Measurements from ENCODE around the gene ZFHX3.

The ZFHX3 gene

DNA sequence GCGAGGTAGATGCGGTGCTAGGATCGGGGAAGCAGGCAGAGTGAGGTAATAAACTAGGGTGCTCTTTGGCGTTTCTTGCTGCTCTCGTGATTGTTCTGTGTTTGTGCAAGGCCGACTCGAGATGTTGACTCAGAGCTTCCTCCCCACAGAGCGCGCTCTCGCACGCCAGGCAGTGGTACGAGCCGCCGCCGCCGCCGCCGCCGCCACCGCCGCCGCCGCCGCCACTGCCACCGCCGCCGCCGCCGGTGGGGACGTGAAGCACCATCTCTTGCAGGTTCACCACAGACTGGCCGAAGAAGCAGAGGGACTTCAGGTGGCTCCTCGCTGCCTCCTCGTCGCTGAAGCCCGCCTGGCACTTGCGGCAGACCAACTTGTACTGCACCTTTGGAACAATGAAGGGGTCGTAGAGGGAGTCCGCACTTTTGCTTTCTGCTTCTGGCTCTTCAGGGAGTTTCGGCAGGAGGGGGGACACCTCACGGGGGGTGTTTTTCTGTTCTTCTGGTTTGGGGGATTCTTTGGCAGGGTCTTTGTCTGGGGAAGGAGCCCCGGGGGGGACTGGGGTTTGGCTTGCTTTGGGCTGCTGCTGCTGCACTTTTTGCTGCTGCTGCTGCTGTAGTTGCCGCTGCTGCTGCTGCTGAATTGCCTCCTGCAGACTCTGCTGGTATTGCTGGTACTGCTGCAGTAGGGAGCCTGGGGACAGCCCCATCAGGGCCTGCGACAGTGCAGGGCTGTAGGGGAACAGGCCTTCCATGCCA is 260.2 kb downstream of the ZFHX3 start:
- FAIRE-seq (peak; percentile 71), DNase-seq (ENCODE audit: insufficient read length, low spot score) (peak; percentile 81)

DNA sequence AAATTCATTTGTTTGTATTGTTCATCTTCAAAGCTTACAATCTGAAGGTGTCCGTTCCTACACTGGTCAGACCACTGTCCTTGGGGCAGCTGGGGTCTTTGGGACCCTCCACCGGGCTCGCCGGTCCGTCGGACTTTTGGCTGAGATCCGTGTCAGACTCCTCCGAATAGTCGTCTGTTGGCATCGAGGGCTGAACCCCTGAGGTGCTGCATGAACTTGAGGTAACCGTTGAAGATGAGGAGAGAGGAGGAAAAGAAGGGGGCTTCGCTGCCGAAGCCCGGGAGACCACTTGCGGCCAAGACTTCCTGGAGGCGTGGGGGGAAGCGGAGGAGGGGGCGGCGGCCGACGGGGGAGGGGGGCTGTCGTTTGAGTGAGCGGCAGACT is 260.8 kb downstream of the ZFHX3 start:
- no peak for FAIRE-seq
- DNase-seq (ENCODE audit: insufficient read length, low spot score), result no peak

DNA sequence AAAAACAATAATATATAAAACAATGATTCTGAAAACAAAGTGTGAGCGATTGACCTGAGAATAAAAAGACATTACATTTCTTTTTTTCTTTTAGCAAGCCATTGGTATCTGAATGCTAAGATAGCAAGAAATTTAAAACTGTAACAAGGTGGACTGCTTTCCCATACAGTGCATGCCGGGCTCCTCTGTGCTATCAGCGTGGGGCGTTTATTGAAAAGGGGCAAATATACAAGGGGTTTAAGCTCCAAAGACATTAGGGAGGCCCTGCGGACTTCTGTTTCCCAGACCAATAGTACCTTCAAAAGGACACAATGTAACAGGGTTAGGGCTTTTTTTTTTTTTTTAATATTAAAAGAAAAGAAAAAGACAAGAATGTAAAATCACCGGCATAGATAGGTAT is 261.3 kb downstream of the ZFHX3 start:
- DNase-seq (ENCODE audit: insufficient read length, low spot score) (no peak), FAIRE-seq (no peak)

DNA sequence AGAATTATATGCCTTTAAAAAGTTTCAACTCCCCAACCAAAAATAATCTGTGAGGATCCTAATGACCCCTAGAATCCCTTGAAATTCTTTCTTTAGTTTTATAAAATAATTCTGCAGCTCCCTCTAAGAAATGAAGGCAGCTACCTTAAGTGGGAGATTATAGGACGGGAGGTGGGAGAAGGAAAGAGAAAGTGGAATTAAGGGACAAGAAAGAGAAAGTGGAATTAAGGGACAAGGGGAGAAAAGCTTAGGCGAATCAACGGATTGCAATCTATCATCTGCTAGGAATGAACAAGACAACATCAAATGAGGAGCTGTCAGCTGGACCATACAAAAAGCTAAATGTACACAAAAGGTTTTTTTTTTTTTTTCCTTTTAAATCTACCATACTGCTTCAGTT is 262.0 kb downstream of the ZFHX3 start:
- DNase-seq (ENCODE audit: insufficient read length, low spot score) (no peak), FAIRE-seq (no peak)

DNA sequence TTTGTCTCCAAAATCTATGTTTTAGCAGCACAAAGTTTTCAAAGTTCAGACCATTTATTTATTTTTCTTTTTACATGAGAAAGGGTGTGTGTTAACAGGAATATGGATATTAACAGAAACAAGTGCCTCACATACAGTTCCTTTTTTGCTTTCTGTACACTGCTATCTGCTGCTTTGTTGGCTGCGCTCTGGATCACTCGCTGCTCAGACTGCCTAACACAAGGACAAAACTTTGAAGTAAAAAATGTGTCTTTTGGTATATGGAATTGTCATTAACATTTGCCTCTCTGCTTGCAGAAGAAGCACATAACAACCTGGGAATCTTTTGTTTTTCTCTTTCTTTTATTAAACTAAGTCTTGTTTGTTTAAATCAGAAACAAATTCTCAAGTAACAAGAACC is 262.8 kb downstream of the ZFHX3 start:
- no peak for FAIRE-seq

DNA sequence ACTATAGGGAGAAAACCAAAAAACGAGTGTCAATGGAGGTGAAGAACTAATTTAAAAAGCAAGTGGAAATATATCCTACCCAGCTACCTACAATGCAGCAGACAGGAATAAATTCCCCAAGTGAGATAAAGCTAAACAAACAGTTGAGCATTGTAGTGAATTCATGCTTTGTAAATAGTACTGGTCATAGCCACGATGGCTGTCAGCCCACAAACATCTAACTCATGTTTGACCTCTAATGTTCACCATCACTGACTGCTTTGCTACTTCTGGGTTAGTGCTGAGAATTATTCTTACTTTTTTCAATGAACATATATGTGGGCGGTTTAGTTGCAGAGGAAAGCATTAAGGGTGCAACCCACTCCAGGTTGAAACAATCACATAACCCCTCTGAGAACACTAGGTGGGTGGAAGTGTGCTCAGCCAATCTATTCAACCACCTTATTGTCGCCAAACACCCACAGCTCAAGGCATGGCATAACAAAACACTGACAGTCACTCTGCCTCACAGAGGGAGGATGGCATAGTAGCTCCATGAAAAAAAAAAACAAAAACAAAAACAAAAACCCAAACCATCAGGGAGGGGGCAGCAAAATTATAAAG is 264.1 kb downstream of the ZFHX3 start:
- FAIRE-seq, result peak; percentile 67
- no peak for DNase-seq (ENCODE audit: insufficient read length, low spot score)

More for the DNA sequence above, 262.8 kb downstream of the ZFHX3 start:
- DNase-seq (ENCODE audit: insufficient read length, low spot score), result no peak

DNA sequence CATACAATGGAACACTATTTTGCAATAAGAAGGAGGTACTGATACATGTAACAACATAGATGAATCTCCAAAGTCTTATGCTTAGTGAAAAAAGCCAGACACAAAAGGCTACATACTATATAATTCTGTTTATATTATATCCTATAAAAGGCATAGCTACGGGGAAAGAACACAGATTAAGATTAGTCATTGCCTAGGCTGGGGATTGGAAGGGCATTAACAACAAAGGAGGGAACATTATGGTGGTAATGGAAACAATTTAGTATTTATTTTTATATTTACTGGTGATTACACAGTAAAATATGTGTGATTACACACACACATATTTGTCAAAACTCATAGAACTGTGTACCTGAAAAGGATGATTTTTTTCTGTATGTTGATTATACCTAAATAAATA is 278.1 kb downstream of the ZFHX3 start:
- DNase-seq (ENCODE audit: insufficient read length, low spot score) (no peak), FAIRE-seq (no peak)

DNA sequence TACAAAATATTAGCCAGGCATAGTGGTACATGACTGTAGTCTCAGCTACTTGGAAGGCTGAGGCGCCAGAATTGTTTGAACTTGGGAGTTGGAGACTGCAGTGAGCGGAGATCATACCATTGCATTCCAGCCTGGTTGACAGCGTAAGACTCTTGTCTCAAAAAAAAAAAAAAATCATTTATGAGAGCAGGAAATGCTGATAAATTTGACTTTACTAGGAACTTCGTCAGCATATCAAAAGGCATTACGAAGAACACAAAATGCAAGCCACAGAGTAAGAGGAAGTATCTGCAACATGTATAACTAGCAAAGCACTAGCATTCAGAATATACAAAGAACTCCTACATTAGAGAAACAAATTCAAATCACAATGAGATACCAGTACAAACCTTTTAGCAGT is 279.3 kb downstream of the ZFHX3 start:
- DNase-seq (ENCODE audit: insufficient read length, low spot score) (no peak), FAIRE-seq (no peak)

DNA sequence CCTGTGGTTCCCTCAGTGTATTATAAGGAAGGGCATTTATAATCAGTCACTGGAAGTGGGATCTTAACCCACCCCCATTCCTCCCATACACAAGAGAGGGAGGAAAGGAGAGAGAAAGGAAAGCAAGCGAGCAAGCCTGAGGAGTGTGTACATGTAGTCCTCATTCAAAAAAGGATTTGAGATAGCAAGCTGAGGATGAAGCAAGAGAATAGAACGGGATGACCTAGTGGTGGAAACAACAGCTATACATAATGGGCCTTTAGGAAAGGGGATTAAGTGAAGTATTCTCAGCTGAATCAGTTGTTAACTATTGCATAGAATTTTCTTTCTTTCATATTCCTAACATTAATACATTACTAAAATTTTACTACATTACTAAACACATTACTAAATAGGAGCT is 281.4 kb downstream of the ZFHX3 start:
- DNase-seq (ENCODE audit: insufficient read length, low spot score) (no peak), FAIRE-seq (no peak)

DNA sequence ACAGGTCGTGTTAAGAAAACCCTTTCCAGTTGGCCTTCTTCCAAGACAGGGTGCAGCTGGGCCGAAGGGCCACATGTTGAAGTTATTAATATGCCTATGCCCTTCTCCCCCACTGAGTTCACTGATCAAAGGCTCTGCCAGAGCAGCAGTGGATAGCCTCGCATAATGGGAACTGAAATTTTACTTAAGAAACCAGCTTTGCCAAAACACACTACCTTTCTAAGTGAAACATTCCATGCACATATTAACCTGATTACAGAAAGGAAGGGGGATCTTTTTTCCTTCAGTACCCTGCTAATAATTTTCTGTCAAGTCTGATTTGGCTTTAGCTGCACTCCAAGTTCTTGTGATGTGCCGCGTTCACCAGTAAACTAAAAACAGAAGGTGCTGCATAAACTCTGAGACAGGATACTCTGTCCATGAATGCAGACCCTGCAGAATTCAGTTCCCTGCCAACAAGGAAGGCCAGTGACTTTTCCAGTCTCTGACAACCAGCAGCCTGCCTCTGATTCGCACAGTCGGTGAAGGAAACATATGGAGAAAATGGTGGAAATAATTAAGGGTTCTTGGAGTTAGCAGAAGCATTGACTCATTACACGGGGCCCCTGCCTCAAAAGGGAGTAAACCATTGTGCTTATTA is 283.8 kb downstream of the ZFHX3 start:
- DNase-seq (ENCODE audit: insufficient read length, low spot score) (no peak), FAIRE-seq (no peak)

DNA sequence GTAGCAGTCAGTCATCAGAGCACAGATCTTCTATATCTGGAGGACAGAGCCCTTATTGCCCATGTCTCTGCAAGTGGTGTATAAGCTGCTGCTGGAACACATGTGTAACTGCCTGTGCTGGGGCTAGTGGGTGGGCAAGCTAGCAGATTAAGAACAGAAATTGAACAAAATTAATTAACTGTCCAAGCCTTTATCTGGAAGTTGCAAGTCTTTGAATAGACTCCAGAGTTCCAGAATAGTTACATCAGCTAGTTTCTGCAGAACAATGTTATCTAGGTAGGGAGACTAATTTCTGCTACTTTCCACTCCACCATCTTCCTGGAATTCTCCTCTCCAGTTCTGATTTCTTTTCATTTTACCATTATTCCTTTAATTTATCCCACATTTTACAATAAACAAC is 287.3 kb downstream of the ZFHX3 start:
- FAIRE-seq (no peak), DNase-seq (ENCODE audit: insufficient read length, low spot score) (no peak)

DNA sequence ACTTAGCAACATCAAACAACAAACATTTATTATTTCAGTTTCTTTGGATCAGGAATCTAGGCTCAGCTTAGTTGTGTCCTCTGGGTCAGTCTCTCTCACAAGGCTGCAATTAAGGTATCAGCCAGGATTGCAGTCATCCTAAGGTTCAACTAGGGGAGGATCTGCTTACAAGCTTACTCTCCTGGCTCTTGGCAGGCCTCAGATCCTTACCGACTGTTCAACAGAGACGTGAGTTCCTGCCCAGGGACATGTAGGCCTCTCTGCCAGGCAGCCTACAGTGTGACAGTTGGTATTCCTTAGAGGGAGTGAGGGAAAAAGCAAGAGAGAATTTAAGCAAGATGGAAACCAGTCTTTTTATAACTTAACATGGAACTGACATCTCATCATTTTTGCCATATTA is 294.0 kb downstream of the ZFHX3 start:
- DNase-seq (ENCODE audit: insufficient read length, low spot score) (no peak), FAIRE-seq (no peak)

DNA sequence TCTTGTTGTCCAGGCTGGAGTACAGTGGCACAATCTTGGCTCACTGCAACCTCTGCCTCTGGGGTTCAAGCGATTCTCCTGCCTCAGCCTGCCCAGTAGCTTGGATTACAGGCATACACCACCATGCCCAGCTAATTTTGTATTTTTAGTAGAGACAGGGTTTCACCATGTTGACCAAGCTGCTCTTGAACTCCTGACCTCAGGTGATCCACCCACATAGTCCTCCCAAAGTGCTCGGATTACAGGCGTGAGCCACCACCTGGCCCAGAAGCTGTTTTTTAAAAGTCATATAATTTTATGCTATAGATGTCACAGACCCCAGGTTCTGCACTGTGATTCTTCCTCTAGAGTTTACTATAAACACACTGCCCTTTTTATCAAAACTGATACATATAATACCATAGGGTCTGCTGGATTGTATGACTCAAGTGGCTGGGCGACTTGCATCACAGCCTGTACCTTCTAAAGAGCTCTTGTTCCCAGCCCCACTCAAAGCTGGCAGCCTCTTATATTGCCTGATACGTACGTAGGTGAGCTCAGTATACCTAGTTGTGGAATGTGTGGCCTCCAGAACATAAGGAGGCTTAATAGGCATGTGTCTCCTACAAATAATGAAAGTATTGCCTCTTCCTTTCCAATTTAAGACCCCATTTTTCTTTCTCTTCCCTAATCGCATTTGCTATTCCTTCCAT is 295.8 kb downstream of the ZFHX3 start:
- FAIRE-seq, result no peak

DNA sequence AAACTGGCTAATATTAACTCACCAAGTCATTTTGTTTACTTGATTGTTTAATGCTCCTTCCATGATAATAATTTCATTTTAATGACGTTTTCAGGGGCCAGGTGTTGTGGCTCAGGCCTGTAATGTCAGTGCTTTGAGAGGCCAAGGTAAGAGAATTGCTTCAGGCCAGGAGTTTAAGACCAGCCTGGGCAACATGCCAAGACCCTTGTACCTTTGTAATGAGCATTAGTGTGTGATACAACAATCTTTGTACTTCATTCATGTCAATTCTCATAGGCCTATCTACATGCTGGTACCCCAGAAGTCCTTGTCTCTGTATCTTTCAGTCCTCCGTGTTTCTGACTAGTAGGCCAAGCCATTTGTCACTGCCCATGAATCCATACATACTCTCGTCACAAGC is 296.9 kb downstream of the ZFHX3 start:
- peak; percentile 4 for FAIRE-seq

More for the DNA sequence above, 295.8 kb downstream of the ZFHX3 start:
- no peak for DNase-seq (ENCODE audit: insufficient read length, low spot score)

DNA sequence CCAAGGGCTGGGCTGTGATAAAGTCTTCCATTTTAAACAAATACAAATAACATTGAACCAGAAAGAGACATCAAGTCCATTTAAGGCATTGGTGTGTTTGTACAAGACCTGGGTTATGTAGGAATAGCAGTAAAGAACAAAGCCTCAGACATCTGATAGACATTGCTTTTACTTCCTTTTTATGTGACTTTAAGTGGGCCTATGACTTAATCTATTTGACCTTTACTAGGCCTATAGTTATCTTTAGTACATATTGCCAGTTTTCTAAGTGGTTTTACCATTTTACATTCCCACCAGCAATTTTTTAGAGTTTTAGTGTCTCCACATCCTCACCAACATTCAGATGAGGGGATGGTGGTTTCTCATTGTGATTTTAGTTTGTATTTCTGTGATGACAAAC is 298.8 kb downstream of the ZFHX3 start:
- FAIRE-seq (no peak), DNase-seq (ENCODE audit: insufficient read length, low spot score) (no peak)

More for the DNA sequence above, 296.9 kb downstream of the ZFHX3 start:
- DNase-seq (ENCODE audit: insufficient read length, low spot score), result no peak

DNA sequence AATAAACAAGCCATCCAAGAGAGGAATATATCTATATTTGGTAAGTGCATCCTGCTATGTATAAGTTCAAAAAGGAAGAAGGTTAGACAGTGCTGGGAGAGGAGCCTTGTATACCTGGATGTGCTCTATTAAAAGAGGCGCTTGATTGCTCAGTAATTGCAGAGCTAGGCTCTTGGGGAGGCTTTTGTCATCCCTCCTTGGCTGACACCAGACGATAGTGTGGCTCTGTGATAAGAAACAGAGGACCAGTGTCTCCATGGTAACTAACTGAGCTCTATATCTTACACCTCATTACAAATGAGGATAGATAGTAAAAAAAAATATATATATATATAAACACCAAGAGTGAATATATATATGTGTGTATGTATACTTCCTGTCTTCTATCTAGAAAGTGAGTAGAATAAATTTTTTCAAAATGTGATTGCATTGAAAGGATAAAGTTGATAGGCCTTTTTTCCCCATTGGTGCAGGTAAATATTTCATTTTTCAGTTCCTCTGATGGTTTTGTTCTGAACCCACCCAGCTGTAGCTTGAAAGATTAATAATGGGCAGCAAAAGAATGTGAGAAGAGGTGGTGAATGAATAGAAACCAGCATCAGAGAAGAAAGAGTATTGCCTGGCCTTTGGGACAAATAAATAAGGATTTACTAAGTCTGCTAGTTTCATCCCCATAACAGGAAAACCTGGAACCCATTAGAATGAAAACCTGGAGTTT is 303.7 kb downstream of the ZFHX3 start:
- FAIRE-seq (no peak), DNase-seq (ENCODE audit: insufficient read length, low spot score) (no peak)

DNA sequence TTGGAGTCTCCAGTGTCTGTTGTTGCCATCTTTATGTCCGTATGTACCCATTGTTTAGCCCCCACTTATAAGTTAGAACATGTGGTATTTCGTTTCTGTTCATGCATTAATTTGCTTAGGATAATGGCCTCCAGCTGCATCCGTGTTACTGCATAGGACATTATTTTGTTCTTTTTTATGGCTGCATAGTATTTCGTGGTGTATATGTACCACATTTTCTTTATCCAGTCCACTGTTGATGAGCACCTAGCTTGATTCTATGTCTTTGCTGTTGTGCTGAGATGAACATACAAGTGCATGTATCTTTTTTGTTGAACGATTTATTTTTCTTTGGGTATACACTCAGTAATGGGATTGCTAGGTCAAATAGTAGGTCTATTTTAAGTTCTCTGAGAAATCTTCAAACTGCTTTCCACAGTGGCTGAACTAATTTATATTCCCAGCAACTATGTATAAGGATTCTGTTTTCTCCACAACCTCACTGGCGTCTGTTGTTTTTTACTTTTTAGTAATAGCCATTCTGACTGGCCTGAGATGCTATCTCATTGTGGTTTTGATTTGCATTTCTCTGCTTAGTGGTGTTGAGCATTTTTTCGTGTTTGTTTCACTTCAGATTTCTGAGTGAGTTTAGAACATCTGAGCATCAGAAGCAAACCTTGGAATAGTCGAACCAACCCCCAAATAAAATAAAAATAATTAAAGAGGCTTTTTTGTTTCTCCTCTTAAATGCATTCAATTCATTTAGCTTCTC is 304.7 kb downstream of the ZFHX3 start:
- DNase-seq (ENCODE audit: insufficient read length, low spot score) (no peak), FAIRE-seq (no peak)

DNA sequence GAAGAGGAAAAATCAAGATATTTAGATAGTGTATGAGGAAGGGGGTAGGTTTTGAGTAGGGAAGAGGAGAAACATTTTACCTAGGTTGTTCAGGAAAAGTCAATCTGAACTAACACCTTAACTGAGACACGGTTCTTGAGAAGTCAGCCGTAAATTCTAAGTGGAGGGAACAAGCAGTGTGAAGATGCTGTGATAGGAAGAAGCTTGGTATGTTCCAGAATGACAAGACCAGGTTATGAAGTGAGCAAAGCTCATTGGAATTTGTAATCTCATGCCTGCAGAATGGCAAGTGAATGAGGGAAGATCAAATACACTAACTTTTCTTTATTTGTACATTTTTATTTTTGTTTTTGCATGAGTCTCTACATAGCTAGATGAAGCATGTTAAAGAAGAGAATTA is 307.6 kb downstream of the ZFHX3 start:
- FAIRE-seq (no peak), DNase-seq (ENCODE audit: insufficient read length, low spot score) (no peak)

DNA sequence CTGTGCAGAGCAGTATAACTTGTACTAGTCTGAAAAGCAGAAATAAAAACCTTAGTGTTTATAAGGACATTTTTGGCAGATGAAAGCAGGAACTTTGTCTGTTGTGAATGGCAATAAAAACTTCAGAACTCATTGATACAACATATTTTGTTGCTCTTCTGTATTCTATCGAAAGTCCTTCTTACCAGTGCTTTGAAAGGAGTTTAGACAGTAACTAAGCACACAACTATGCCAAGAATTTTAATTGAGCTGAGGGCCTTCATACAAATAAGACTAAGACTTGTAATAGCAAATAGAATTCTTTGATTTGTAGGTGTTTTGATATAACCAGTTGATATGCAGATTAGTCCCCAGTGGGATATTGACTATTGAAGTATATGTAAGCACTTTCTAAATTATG is 308.4 kb downstream of the ZFHX3 start:
- FAIRE-seq (no peak), DNase-seq (ENCODE audit: insufficient read length, low spot score) (peak; percentile 15)

DNA sequence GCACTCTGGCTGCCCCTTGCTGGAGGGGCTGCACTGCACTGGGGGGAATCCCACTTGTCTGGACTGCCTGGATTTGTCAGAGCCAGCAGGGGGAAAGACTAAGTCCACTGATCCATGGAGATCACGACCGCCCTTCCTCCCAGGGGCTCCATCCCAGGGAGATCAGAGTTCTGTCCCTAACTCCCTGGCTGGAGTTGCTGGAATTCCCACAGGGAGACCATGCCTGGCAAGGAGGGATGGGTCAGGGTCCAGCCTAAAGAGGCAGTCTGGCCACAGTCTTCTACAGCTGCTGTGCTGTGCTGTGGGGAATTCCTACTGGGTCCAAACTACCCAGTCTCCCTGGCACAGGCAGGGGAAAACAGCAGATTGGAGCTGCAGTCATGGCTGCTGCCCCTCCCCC is 311.9 kb downstream of the ZFHX3 start:
- DNase-seq (ENCODE audit: insufficient read length, low spot score), result no peak

More for the DNA sequence above, 311.9 kb downstream of the ZFHX3 start:
- FAIRE-seq, result no peak

All from HTR-8/SVneo (cell line).